K562 (cell line): ENCODE measurements around the gene HSPB1. TPM values are rescaled to one million over a fixed set of nuclear protein-coding genes. Genes with fewer than 3 reads are reported as not detected.
A peak's percentile ranks its signal among the peaks of the same experiment; 100 is the strongest.

Experiments used
- ATF1 ChIP-seq, 2 experiments: fragments of 450-650 bp in 1 of 2; IDR thresholded peaks; 2 replicates each; pipeline ENCODE4 v1.6.1; 2016; ENCODE audit warnings: missing compliant biosample characterization in 1 of 2, missing genetic modification characterization in 1 of 2
- BRD9 ChIP-seq: fragments of 450-650 bp; IDR thresholded peaks from 2 replicates; pipeline ENCODE4 v1.6.1; 2018; ENCODE audit warnings: low read depth; ENCODE audit not compliant: partially characterized antibody
- BRF1 ChIP-seq: IDR thresholded peaks from 3 replicates; pipeline ENCODE4 v1.6.1; 2011; ENCODE audit warnings: borderline replicate concordance, mild to moderate bottlenecking; ENCODE audit not compliant: insufficient read length; ENCODE audit errors: extremely low read depth
- CBX1 ChIP-seq: sonication (generic); IDR thresholded peaks from 2 replicates; pipeline ENCODE4 v1.6.1; 2016; ENCODE audit warnings: antibody characterized with exemption, low read depth, mild to moderate bottlenecking
- CCNT2 ChIP-seq: IDR thresholded peaks from 2 replicates; pipeline ENCODE4 v1.6.1; 2011; ENCODE audit warnings: borderline replicate concordance, low read depth, mild to moderate bottlenecking, moderate library complexity, mixed read lengths, low read length; ENCODE audit not compliant: insufficient read length; ENCODE audit errors: extremely low read depth
- DNMT1 ChIP-seq: fragments of 450-650 bp; IDR thresholded peaks from 2 replicates; pipeline ENCODE4 v1.6.1; 2016; ENCODE audit warnings: antibody characterized with exemption, mild to moderate bottlenecking
- FIP1L1 ChIP-seq: fragments of 200-400 bp; formaldehyde crosslinking; IDR thresholded peaks from 2 replicates; pipeline ENCODE4 v1.6.1; 2018; ENCODE audit warnings: mild to moderate bottlenecking, low read depth, low read length; ENCODE audit not compliant: poor library complexity, severe bottlenecking
- GABPA ChIP-seq: fragments of 200-800 bp; sonication (Bioruptor generic); conservative IDR thresholded peaks from 2 replicates; pipeline ENCODE4 v1.6.1; 2016; ENCODE audit warnings: low read depth, missing genetic modification characterization, missing compliant biosample characterization
- GABPB2 ChIP-seq: fragments of 250-450 bp; sonication (Bioruptor Pico); conservative IDR thresholded peaks from 2 replicates; pipeline ENCODE4 v1.5.1; 2021; ENCODE audit warnings: mild to moderate bottlenecking
- HMG20B ChIP-seq: fragments of 250-450 bp; sonication (Bioruptor Pico); IDR thresholded peaks from 2 replicates; pipeline ENCODE4 v1.5.0; 2021; ENCODE audit warnings: mild to moderate bottlenecking
- MBD2 ChIP-seq: sonication (generic); IDR thresholded peaks from 2 replicates; pipeline ENCODE4 v1.6.1; 2016; ENCODE audit warnings: low read depth, borderline replicate concordance
- NBN ChIP-seq: fragments of 450-650 bp; IDR thresholded peaks from 2 replicates; pipeline ENCODE4 v1.6.1; 2016; ENCODE audit warnings: low read depth, mild to moderate bottlenecking
- NFE2L1 ChIP-seq: fragments of 450-650 bp; IDR thresholded peaks from 2 replicates; pipeline ENCODE4 v1.6.1; 2016; ENCODE audit warnings: missing genetic modification characterization, low read depth, mild to moderate bottlenecking, missing compliant biosample characterization, moderate library complexity, borderline replicate concordance
- SLC30A9 ChIP-seq: fragments of 250-450 bp; sonication (Bioruptor Pico); IDR thresholded peaks from 2 replicates; pipeline ENCODE4 v1.8.0; 2022; ENCODE audit warnings: mild to moderate bottlenecking, moderate library complexity
- TAL1 ChIP-seq: fragments of 450-650 bp; IDR thresholded peaks from 2 replicates; pipeline ENCODE4 v1.6.1; 2016; ENCODE audit warnings: mild to moderate bottlenecking
- ZC3H11A ChIP-seq: IDR thresholded peaks from 2 replicates; pipeline ENCODE4 v1.6.1; 2012; ENCODE audit warnings: low read depth, low read length, improper control_type of control experiment
- ZNF384 ChIP-seq: IDR thresholded peaks from 2 replicates; pipeline ENCODE4 v1.6.1; 2012; ENCODE audit warnings: low read depth, low read length, improper control_type of control experiment
- ZNF79 ChIP-seq: fragments of 250-450 bp; sonication (Bioruptor Pico); IDR thresholded peaks from 2 replicates; pipeline ENCODE4 v1.4.0; 2020; ENCODE audit warnings: low read depth, mild to moderate bottlenecking, moderate library complexity
- polyA plus RNA-seq, 8 experiments: library from polyadenylated mRNA; depleted of rRNA in 4 of 8; stranded (reverse) in 5 of 8; unstranded in 3 of 8; fragments of >200 nt; fragmentation: Nextera tagmentation in 2 of 8; fragmentation: Illumina TruSeq in 1 of 8; extraction: Ambion mirVana in 2 of 8; extraction: Trizol in 1 of 8; gene quantifications; 2 replicates each; pipeline versions ENCODE4 v1.2.1 to v1.2.3, GENCODE V29; 2011 to 2014; ENCODE audit warnings: inconsistent platforms in 1 of 8, missing spikeins in 1 of 8
- total RNA-seq, 7 experiments: library from RNA; depleted of rRNA in 6 of 7; stranded (reverse); fragments of >200 nt in 6 of 7; fragmentation: Illumina TruSeq in 2 of 7; extraction: Trizol in 2 of 7; gene quantifications; 2 replicates each; pipeline versions ENCODE4 v1.2.1 to v1.2.3, GENCODE V29; 2011 to 2021; ENCODE audit warnings: low replicate concordance in 1 of 7
- TF ChIP-seq, protein P1 (sequence below): sonication (generic); formaldehyde crosslinking; IDR thresholded peaks from 2 replicates; pipeline ENCODE4 v1.8.0; 2022; ENCODE audit warnings: missing genetic modification reagents, mild to moderate bottlenecking, moderate library complexity, borderline replicate concordance
- TF ChIP-seq, protein P2 (sequence below): IDR thresholded peaks from 2 replicates; pipeline ENCODE4 v1.6.1; 2012; ENCODE audit warnings: low read depth, low read length, improper control_type of control experiment, borderline replicate concordance
- TF ChIP-seq, protein P3 (sequence below): fragments of 450-650 bp; IDR thresholded peaks from 2 replicates; pipeline ENCODE4 v1.6.1; 2016; ENCODE audit warnings: missing biosample characterization, missing genetic modification characterization

HSPB1 gene
- total and polyA plus RNA-seq, 9 of the 15 experiments (the other 6 are each of a cell fraction or from before 2014, with no cell fraction given) = 27.1 to 522 (median 138) TPM

DNA sequence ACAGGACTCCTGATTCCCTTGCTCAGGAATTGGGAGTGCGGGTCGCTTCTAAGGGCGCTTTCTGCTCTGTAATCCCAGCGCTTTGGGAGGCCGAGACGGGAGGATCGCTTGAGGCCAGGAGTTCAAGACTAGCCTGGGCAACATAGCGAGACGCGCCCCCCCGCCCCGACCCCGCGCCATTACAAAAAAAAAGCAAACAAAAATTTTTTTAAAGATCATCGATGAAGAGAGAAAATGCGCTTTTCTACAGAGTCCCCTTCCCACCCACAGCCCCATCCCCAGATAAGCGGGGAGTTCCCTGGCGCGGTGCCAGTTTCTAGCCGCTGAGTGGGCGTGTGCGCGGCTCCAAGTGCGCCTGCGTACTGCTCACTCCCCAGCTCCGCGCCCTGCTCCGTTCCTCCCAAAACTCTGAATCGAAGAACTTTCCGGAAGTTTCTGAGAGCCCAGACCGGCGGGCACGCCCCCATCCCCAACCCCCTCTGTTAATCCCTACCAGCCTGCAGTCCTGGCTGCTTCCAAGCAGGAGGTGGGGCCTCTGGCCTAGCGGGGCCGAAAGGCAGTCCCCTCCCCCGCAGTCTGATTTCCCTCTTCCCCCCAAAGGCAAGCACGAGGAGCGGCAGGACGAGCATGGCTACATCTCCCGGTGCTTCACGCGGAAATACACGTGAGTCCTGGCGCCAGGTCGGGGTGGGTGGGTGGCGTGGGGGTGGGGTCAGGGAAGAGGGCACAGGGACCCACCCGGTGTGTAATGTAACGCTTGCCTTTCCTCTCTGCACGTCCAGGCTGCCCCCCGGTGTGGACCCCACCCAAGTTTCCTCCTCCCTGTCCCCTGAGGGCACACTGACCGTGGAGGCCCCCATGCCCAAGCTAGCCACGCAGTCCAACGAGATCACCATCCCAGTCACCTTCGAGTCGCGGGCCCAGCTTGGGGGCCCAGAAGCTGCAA is 1.0 kb downstream of the HSPB1 start (continued):
- TF ChIP-seq, protein P1, sequence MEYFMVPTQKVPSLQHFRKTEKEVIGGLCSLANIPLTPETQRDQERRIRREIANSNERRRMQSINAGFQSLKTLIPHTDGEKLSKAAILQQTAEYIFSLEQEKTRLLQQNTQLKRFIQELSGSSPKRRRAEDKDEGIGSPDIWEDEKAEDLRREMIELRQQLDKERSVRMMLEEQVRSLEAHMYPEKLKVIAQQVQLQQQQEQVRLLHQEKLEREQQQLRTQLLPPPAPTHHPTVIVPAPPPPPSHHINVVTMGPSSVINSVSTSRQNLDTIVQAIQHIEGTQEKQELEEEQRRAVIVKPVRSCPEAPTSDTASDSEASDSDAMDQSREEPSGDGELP (CRISPR knock-in tag) = peak; percentile 83; the same call in 1 of the 2 replicates
- TF ChIP-seq BRF1 (no peak), BRD9 (peak; percentile 23), SLC30A9 (CRISPR knock-in tag) (no peak), GABPB2 (CRISPR knock-in tag) (no peak), CCNT2 (peak; percentile 97), GABPA (tag) (peak; percentile 63), NBN (peak; percentile 47; the same call in 1 of the 2 replicates), ATF1 (CRISPR knock-in tag; IDR thresholded peaks at IDR 0.05) (no peak), ATF1 (tag; IDR thresholded peaks at IDR 0.05) (no peak), DNMT1 (no peak), HMG20B (CRISPR knock-in tag) (no peak), CBX1 (peak; percentile 20; the same call in 1 of the 2 replicates), ZC3H11A (no peak), FIP1L1 (no peak), MBD2 (0 out of 2 replicates have a peak, but pooled peaks have one; percentile 27), ZNF79 (CRISPR knock-in tag) (no peak), TAL1 (no peak), ZNF384 (no peak), NFE2L1 (tag) (no peak)
- TF ChIP-seq, protein P2, sequence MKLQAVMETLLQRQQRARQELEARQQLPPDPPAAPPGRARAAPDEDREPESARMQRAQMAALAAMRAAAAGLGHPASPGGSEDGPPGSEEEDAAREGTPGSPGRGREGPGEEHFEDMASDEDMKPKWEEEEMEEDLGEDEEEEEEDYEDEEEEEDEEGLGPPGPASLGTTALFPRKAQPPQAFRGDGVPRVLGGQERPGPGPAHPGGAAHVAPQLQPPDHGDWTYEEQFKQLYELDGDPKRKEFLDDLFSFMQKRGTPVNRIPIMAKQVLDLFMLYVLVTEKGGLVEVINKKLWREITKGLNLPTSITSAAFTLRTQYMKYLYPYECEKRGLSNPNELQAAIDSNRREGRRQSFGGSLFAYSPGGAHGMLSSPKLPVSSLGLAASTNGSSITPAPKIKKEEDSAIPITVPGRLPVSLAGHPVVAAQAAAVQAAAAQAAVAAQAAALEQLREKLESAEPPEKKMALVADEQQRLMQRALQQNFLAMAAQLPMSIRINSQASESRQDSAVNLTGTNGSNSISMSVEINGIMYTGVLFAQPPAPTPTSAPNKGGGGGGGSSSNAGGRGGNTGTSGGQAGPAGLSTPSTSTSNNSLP = 0 out of 2 replicates have a peak, but pooled peaks have one; percentile 28
- TF ChIP-seq, protein P3, sequence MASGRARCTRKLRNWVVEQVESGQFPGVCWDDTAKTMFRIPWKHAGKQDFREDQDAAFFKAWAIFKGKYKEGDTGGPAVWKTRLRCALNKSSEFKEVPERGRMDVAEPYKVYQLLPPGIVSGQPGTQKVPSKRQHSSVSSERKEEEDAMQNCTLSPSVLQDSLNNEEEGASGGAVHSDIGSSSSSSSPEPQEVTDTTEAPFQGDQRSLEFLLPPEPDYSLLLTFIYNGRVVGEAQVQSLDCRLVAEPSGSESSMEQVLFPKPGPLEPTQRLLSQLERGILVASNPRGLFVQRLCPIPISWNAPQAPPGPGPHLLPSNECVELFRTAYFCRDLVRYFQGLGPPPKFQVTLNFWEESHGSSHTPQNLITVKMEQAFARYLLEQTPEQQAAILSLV = no peak
